Pancreas (tissue), 10 donors: Measurements from ENCODE around the gene ADNP2. TPM values are rescaled to one million over a fixed set of nuclear protein-coding genes. Genes with fewer than 3 reads are reported as not detected.

Experiments
- ATAC-seq, 4 donors: fragments of 200-7000 bp; cut with Tn5 transposase; one replicate each; pipeline versions ENCODE4 v1.8.0 to v1.9.1; 2020; ENCODE audit warnings: mild to moderate bottlenecking in 4 of 4, moderate library complexity in 4 of 4
- DNase-seq, 6 donors: peaks; one replicate each; pipeline ENCODE4 v3.0.0-alpha.2; 2020
- FAIRE-seq: peaks from 2 replicates; lab custom pipeline; 2012; peaks lifted over from hg19 to GRCh38; lab: Jason Lieb, UNC
- H3K27ac ChIP-seq, 4 donors: fragments of 200-600 bp; sonication (generic); 1 replicate in 3 of 4; 2 replicates in 1 of 4; pipeline versions ENCODE4 v1.5.0 to v1.8.0; 2020
- H3K27me3 ChIP-seq, 4 donors: fragments of 200-600 bp; one replicate each; pipeline ENCODE4 v1.8.0; 2021
- H3K36me3 ChIP-seq, 3 donors: fragments of 200-600 bp; sonication (generic) in 1 of 3; one replicate each; pipeline versions ENCODE4 v1.5.0 to v1.8.0; 2020 to 2021
- H3K4me1 ChIP-seq, 3 donors: fragments of 200-600 bp; one replicate each; pipeline ENCODE4 v1.8.0; 2021
- H3K4me3 ChIP-seq, 4 donors: fragments of 200-600 bp; sonication (generic) in 2 of 4; one replicate each; pipeline versions ENCODE4 v1.5.0 to v1.8.0; 2020 to 2021
- H3K9me3 ChIP-seq, 4 donors: fragments of 200-600 bp; one replicate each; pipeline ENCODE4 v1.8.0; 2021
- WGBS, 2 donors: extraction: QIAGEN DNeasy Blood & Tissue Kit; methylation state at CpG; one replicate each; pipeline ENCODE4 v1.1.7; 2013; 5-methylcytosine and 5-hydroxymethylcytosine counted together
- intact Hi-C, 3 donors: fragments of 100-400 bp; cut with DNase I; formaldehyde crosslinking; loops; one replicate each; pipeline versions ENCODE4 v1.11.1 to v1.14.2; 2022
- polyA plus RNA-seq, 2 donors: library from polyadenylated mRNA; stranded (reverse); fragments of 200-250 nt; gene quantifications; one replicate each; pipeline ENCODE4 v1.2.3, GENCODE V29; 2013
- total RNA-seq, 6 donors: library from RNA; stranded (reverse); fragmentation: NEBNext Ultra II Directional in 4 of 6; extraction: Animal tissue kit (Norgen Biotek cat#: 25700) in 4 of 6; gene quantifications; one replicate each; pipeline versions ENCODE4 v1.2.1 to v1.2.4, GENCODE V29; 2021 to 2023
- TF ChIP-seq, protein P1 (sequence below), 4 donors: fragments of 200-600 bp; sonication (generic) in 3 of 4; IDR thresholded peaks; one replicate each; pipeline versions ENCODE4 v1.5.0 to v1.8.0; 2021; ENCODE audit warnings: antibody characterized with exemption in 4 of 4
- donor health status: healthy with polysubstance abuse.
- donor health status: DM: no; HTN: no; CAD: no; lungs with moderate emphysema.
- donor health status: DM: no; HTN: no; CAD: no.
- donor health status: control.
- donor health status: control.
- donor health status: Bipolar disorder and iron deficiency.
- donor health status: DM: yes; HTN: yes; CAD: no.
- donor health status: DM: no; HTN: no; CAD: no.
- donor health status: DM: no; HTN: no; CAD: no.
- donor health status: DM: yes; HTN: yes; CAD: no.

Gene ADNP2
- total and polyA plus RNA-seq, 8 donors = 4.2 to 8.4 (median 6.9) TPM

DNA sequence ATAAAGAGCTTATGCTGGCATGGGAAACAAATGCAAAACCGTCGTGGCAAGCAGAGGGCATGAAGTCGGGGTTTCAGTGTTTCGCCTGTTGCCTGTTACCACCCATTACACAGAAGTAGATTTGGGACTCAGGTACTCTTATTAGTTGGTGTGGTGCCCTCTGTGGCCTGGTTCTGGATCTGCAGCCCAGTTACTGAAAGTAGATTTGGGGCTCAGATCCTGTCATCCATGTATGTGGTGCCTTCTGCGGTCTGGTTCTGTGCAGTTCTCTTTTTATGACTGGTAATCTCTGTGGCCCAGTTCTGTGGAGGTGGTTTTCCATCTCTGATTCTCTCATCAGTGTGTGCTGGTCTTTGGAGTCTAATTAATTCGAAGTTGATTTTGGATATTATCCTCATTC, 45.2 kb downstream of the ADNP2 start:
- no peak for DNase-seq
- 66 to 69% methylated on average over 6 of the region's 6 CpGs for WGBS, 2 donors
- FAIRE-seq = no peak
- H3K4me3 ChIP-seq = no peak overlapping the region
- no peaks in the 10 kb centered on the region for H3K9me3 ChIP-seq
- peak in 2 of 4 donors; percentile 57 for ATAC-seq
- H3K4me1 ChIP-seq = peaks cover 0 to 1% (median 0%) of the 10 kb centered on the region in 3 donors
- intact Hi-C loops = loop anchor here in 1 of 3 donors (10.0 kb wide), 1 partner anchor 219 kb away; no protein-coding TSS in a partner anchor
- no peaks in the 10 kb centered on the region for H3K27me3 ChIP-seq
- no peaks in the 10 kb centered on the region for H3K36me3 ChIP-seq
- TF ChIP-seq, protein P1, sequence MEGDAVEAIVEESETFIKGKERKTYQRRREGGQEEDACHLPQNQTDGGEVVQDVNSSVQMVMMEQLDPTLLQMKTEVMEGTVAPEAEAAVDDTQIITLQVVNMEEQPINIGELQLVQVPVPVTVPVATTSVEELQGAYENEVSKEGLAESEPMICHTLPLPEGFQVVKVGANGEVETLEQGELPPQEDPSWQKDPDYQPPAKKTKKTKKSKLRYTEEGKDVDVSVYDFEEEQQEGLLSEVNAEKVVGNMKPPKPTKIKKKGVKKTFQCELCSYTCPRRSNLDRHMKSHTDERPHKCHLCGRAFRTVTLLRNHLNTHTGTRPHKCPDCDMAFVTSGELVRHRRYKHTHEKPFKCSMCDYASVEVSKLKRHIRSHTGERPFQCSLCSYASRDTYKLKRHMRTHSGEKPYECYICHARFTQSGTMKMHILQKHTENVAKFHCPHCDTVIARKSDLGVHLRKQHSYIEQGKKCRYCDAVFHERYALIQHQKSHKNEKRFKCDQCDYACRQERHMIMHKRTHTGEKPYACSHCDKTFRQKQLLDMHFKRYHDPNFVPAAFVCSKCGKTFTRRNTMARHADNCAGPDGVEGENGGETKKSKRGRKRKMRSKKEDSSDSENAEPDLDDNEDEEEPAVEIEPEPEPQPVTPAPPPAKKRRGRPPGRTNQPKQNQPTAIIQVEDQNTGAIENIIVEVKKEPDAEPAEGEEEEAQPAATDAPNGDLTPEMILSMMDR (IDR thresholded peaks at IDR 0.05) = peak in 1 of 4 donors; percentile 24
- no peak overlapping the region for H3K27ac ChIP-seq

DNA sequence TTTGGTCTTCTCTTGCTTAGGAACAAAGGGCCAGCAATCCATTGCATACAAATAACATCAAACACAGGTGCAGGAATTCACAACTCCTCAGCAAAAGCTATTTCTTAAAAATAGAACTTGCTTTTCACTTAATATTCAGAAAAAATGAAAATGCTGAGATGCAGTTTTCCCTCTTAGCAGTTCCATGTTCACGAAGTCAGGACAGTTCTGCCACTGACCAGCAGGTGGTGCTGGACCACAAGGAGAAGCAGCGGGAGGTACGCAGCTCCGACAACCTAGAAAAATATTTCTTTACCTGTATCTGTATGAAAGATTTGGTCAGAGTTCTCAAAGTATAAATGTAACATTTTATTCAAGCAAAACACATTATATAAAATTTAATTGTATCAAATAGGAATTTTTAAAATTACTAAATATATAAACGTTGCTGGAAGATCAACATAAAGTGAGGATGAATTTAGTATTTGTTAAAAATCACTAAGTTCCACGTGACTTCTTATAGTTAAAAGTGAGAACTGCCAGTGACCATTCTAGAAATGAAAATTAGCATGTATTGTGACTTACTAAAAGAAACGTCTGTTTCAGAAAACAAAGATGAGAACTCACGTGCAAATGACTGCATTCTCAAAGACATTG, 48.8 kb downstream of the ADNP2 start:
- 28 to 39% methylated on average over 8 of the region's 8 CpGs for WGBS, 2 donors
- no peaks in the 10 kb centered on the region for H3K4me1 ChIP-seq
- peak; percentile 72 to 90 (median 88) for ATAC-seq
- H3K9me3 ChIP-seq = no peaks in the 10 kb centered on the region
- FAIRE-seq = peak; percentile 94
- intact Hi-C loops = loop anchor here in 1 of 3 donors (10.0 kb wide), 1 partner anchor 223 kb away; no protein-coding TSS in a partner anchor
- no peak overlapping the region for H3K27ac ChIP-seq
- no peaks in the 10 kb centered on the region for H3K27me3 ChIP-seq
- H3K36me3 ChIP-seq = no peaks in the 10 kb centered on the region
- TF ChIP-seq, protein P1 (IDR thresholded peaks at IDR 0.05) = peak; percentile 81 to 97 (median 95)
- no peak overlapping the region for H3K4me3 ChIP-seq
- peak in 5 of 6 donors; percentile 56 to 92 (median 81) for DNase-seq

DNA sequence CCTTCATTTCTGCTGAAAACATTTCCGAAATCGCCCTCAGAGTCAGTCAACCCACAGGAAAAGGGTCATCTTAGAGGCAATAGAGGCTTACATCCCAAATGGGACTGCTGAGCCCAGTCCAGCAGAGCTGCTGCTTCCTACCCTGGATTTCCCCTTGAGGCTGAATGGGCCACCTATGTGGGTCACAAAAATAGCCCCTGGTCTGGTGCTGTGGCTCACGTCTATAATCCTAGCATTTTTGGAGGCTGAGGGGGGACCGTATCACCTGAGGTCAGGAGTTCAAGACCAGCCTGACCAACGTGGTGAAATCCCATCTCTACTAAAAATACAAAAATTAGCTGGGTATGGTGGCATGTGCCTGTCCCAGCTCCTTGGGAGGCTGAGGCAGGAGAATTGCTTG, 49.3 kb downstream of the ADNP2 start:
- intact Hi-C loops = loop anchor here in 1 of 3 donors (10.0 kb wide), 1 partner anchor 224 kb away; no protein-coding TSS in a partner anchor
- ATAC-seq = no peak

DNA sequence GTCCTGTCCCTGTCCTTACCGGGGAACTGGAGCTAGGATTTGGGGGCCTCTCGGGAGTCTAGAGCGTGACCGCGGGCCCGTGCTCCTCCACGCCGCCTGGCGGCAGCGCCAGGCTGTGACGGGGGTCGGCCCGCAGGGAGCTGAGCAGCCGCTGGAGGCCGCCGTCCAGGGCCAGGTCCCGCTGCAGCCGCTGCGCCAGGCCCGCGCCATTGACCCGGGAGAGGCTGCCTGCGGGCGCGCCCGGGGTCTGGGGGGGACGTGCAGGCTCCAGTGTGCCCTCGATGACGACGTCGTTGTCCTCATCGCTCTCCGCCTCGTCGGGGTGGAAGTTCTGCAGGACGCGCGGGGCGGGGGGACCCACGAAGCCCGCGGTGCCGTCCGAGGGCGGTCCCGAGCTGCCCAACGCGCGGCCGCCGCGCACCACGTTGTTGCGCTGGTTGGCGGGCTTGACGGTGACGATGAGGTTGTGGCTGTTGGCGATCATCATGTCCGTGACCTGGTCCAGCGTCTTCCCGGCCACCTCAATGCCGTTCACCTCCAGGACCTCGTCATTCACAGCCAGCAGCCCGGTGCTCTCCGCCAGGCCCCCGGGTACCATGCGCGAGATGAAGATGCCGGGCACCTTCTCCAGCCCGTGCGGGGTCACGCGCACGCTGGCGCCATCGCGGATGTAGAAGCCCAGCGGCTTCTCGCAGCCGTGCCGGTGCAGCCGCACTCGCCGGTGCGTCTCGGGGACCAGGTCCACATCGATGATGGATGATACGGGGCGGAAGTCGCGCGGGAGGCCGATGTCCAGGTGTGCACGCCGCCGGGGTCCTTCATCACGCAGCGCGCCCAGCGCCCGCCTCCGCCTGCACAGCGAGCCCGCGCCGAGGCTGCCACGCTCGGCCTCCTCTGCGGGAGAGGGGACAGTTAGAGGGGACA, 50.9 kb downstream of the ADNP2 start:
- WGBS, 2 donors = 44 to 52% methylated on average over 109 of the region's 109 CpGs
- Histone ChIP-seq H3K9me3 (no peaks in the 10 kb centered on the region), H3K36me3 (no peaks in the 10 kb centered on the region), H3K27me3 (no peaks in the 10 kb centered on the region), H3K4me1 (no peaks in the 10 kb centered on the region), H3K4me3 (peak overlapping the region in 1 of 4 donors; percentile 2), H3K27ac (no peak overlapping the region)
- TF ChIP-seq, protein P1 (IDR thresholded peaks at IDR 0.05) = peak in 2 of 4 donors; percentile 19 to 45
- intact Hi-C loops = loop anchor here in 1 of 3 donors (10.0 kb wide), 1 partner anchor 225 kb away; no protein-coding TSS in a partner anchor
- DNase-seq (peak in 2 of 6 donors; percentile 63 to 73), ATAC-seq (peak; percentile 51 to 92 (median 68)), FAIRE-seq (no peak)

More for the DNA sequence above, 49.3 kb downstream of the ADNP2 start:
- Histone ChIP-seq H3K27ac (no peak overlapping the region), H3K4me3 (no peak overlapping the region), H3K36me3 (no peaks in the 10 kb centered on the region), H3K27me3 (no peaks in the 10 kb centered on the region), H3K9me3 (no peaks in the 10 kb centered on the region), H3K4me1 (no peaks in the 10 kb centered on the region)
- WGBS, 2 donors = 61 to 65% methylated on average over 5 of the region's 5 CpGs
- no peak for FAIRE-seq
- TF ChIP-seq, protein P1 (IDR thresholded peaks at IDR 0.05) = no peak
- no peak for DNase-seq
